GM21619 (cell line): Measurements from ENCODE around the gene MTR.
"Not testable (repeated sequence)": the region's sequence is repeated elsewhere in the genome, so short reads cannot be mapped to it uniquely, and the experiment has no call there.

ENCODE experiments used
- ATAC-seq: cut with Tn5 transposase; IDR thresholded peaks from one replicate; pipeline ENCODE4 v1.9.1; 2021; ENCODE audit not compliant: unreplicated experiment

Gene MTR

DNA sequence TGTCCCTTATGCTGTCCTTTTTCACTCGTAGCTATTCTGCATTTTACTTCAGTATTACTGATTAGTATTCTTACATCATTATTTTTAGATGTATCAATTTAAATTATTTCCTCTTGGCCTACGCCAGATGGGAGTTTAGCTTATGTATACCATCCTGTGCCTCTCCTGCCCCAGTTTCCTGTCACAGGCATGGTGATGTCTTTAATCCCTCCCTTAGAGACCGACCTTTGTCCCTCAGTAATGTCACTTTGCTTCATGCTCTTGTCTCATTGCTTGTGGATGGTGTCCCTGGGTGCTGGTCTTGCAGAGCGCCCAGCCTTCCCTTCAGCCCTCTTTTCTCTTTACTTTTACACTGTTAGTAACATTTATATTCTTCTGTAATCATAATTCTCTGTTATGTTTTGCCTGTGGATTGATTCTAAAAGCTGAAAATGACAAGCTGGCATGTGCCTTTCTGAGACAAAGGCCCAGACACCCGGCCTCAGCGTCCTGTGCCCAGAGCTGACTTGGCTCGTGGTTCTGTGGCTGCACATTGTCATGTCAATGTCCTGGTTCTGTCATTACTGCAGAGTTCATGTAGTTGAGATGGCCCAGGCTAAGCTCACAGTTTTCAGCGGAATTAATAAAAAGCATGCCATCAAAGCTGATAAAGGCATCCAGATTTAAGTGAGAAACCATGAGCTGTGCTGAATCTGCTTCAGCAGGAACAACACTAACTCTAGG lies 100.7 kb downstream of the MTR start:
- no peak for ATAC-seq

DNA sequence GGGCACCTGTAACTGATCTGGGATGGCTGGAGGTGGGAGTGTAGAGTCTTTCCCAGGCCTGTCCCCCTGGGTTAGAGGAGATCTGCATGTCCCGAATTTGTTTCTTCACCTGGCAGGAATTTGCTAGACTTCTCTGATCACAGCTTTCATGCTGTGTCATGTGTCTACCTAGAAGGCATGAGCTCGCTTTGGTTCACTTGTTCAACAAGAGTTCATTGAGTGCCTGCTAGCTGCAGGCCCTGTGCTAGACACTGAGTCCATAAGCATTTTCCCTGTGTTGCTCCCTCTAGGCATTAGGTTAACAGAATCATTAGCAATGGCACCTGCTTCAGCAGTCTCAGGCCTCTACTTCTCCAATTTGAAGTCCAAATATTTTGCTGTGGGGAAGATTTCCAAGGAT lies 101.6 kb downstream of the MTR start:
- no peak for ATAC-seq

GRCh38 chr1:236904892-236905741 lies 110.0 kb downstream of the MTR start:
- no peak for ATAC-seq

DNA sequence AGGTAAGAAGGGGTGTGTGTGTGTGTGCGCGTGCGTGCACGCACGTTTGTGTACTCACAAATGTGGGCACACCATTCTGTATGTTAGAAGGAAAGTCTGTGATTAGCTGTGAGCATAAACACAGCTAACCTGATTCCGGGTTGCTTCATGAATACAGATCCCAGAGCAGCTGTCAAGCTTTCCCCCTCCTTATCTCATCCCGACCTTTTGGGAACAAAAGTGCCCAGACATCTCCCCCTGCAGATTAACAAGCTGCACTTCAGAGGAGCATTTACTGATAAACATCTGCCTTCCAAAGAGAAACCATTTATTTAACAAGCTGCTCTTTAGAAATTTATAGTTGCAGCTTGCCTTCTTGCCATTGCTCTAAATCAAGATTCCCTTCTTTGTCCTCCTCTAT lies 112.1 kb downstream of the MTR start:
- no peak for ATAC-seq

GRCh38 chr1:236908669-236909068 lies 113.6 kb downstream of the MTR start:
- no peak for ATAC-seq

- not testable (repeated sequence) for ATAC-seq
These were observed 116.0 kb downstream of the MTR start for GRCh38 chr1:236911047-236911446.

DNA sequence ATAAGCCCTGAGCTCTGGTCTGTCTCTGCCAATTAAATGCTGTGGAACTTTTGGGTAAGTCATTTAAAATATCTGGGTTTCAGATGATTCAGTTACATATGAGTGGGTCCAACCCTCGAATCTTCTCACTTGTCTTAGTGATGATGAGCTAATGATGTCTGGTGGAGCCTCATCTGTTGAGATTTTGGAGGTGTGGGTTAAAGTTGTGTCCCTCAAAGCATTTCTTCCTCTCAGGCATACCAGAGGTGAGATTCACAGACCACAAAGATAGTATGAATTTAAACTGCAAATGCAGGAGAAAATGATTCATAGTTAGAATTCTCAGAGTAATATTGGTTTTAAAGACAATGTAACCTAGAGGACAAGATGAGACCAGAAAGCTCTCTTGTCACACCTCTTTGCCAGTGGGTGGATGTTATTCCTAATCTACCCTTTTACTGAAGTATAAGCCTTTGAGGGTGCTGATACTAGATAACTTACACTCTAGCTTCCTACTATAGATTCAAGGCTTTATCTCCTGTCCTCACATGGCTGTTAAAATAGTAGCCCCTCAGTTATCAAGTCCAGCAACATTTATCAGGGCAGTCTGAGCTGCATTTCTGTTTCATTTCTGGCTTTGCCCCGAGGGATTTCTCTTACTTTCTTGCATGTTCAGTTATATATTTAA lies 118.4 kb downstream of the MTR start:
- no peak for ATAC-seq

GRCh38 chr1:236914375-236914774 lies 119.3 kb downstream of the MTR start:
- ATAC-seq, result no peak

- ATAC-seq, result no peak
These were observed 121.2 kb downstream of the MTR start for GRCh38 chr1:236916131-236916800.

DNA sequence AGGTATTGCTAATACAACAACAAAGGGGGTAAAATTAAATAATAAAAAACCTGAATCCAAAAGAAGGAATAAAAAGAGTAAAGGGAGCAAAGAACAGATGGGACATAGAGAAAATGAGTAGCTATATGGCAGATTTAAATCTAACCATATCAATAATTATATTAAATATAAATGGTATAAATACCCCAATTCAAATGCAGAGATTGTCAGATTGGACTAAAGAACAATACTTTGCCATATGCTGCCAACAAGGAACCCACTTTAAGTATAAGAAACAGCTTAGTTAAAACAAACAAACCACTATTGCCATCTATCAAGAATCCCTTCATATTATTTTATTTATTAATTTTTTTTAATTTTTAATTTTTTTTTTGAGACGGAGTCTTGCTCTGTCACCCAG lies 122.4 kb downstream of the MTR start:
- ATAC-seq, result no peak

DNA sequence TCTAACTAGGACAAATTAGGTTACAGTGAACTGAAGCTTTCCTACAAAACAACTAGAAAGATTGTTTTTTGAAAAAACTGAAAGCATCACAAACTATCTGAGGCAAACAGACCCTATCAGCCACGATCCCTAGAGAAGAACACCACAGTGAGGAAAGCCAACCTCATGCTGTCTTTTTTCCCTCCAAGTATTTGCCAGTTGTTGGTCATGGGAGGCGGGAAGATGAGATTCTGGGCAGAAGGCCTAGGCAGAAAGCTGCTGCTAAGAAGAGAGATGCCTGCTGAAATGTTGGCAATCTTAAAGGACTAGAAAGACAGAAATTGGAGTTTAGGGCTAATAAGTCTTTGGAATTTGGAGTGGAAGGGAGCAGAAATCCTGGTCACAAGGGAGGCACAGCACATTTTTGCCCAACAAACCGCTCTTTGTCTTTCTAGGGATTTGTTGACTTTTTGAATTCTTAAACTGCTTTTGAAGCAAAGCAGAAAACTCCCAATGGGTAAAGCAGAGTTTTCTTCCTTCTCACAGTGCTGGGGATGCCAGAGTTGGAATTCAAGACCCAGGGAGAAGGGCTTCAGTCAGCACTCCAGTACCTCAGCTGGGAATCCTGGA lies 125.3 kb downstream of the MTR start:
- ATAC-seq, result no peak

DNA sequence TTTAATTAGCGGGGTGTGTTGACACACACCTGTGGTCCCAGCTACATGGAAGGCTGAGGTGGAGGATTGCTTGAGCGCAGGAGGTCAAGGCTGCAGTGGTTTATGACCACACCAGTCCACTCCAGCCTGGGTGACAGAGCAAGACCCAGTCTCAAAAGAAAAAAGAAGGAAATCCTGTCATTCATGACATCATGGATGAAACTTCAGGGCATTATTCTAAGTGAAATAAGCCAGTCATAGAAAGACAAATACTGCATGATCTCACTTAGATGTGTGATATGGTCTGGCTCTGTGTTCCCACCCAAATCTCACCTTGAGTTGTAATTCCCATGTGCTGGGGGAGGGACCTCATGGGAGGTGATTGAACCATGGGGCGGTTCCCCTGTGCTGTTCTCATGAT lies 126.5 kb downstream of the MTR start:
- no peak for ATAC-seq

DNA sequence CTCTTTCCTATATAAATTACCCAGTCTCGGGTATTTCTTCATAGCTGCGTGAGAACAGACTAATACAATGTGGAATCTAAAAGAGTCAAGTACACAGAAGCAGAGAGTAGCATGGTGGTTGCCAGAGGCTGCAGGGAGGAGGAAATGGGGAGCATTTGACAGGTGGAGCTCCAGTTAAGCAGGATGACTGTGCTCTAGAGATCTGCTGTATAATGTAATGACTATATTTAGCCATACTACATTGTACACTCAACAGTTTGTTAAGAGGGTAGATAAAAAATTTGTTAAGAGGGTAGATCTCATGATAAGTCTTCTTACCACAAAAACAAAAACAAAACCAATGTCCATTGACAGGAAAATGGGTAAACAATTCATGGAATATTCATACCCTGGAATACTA lies 127.1 kb downstream of the MTR start:
- ATAC-seq, result no peak

DNA sequence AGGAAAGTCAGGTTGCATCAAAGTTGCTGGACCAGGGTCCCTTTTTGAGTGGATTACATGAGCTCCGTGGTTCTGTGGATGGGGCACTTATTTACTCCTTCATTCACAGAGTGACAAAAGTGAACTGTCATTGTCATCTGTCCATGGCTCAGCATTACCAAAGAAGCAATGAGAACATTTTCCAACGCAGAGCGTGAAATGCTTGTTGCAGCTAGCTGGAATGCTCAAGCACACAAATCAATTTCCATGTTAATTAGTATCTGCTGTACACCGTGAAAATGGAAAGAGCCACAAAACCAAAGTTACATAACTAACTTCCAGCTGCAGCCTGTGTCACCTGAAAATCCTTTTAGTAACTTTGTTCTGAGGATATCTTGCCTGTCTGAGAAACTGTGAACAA lies 130.3 kb downstream of the MTR start:
- no peak for ATAC-seq

DNA sequence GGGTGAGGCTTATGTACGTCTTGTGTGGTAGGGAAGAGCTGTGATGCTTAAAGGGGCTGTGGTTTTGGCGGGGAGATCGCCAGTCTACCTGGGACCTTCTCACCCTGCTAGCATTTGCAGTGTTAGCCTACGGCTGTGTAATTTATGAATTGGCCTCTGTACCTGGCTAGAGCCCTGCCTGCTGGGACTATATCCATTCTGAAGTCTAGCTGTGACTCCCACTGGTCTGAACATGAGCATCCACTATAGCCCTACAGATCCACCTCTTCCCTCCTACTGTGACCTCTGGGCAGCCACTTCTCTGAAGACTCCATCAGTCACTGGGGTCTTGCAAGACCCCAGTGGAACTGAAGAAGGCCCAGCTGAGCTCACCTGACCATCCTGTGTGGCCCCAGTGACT lies 135.4 kb downstream of the MTR start:
- ATAC-seq, result no peak

- no peak for ATAC-seq
These were observed 143.7 kb downstream of the MTR start for GRCh38 chr1:236938760-236939159.

GRCh38 chr1:236942431-236942830 lies 147.3 kb downstream of the MTR start:
- no peak for ATAC-seq

DNA sequence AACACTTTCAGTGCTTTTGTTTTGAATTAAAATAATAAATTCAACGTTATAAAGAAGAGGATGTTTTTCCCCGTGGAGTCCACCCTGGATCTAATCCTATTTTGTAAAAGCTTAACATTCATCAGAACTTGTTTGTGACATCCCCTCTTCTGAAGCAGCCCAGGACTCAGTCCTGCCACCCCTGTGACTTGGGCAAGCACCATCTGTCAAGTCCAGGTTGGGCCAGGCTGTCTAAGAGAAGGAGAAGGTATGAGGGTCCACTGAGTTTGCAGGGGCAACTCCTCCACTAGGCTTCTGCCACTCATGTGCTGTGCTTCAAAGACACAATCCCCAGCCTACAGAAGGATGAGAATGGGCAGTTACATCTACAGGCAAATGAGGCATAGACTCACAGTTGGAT lies 149.5 kb downstream of the MTR start:
- no peak for ATAC-seq

DNA sequence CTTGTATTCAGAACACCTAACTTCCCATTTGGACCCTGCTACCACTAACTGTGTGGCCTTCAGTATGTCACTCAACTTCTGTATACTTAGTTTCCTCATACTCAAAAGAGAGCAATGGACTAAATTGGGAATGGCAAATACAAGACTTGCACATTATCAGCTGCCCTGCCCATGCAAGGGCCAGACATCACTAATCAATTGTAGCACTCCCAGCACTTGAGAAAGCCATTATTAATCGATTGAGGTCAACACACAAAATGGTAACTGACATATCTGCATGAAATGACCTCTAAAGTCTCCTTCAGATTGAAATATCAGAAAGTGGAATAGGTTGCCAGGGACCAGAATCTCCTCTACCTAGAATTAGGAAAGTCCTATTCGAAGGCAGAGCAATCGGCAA lies 149.9 kb downstream of the MTR start:
- ATAC-seq, result no peak

- ATAC-seq, result no peak
These were observed 152.7 kb downstream of the MTR start for GRCh38 chr1:236947794-236948193.

- no peak for ATAC-seq
These were observed 153.3 kb downstream of the MTR start for GRCh38 chr1:236948381-236948780.
